ENCODE measurements around the gene KMT2B. TPM values are rescaled to one million over a fixed set of nuclear protein-coding genes. Genes with fewer than 3 reads are reported as not detected.

The KMT2B gene
- total RNA-seq, 1 experiment from 2014 or later: 32.2 TPM

DNA sequence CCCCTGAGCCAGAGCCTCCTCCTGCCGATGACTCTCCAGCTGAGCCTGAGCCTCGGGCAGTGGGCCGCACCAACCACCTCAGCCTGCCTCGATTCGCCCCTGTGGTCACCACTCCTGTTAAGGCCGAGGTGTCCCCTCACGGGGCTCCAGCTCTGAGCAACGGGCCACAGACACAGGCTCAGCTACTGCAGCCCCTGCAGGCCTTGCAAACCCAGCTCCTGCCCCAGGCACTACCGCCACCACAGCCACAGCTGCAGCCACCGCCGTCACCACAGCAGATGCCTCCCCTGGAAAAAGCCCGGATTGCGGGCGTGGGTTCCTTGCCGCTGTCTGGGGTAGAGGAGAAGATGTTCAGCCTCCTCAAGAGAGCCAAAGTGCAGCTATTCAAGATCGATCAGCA, 3.6 kb downstream of the KMT2B start:
- intact Hi-C loops (cut with micrococcal nuclease; ENCODE audit: unreplicated experiment): no loop called here
- H4K20me1 ChIP-seq (ENCODE audit: insufficient read depth): peaks cover 14% of the 10 kb centered on the region
- CTCF ChIA-PET: no interaction called here
- no peak for TF ChIP-seq EZH2 (IDR thresholded peaks at IDR 0.05; ENCODE audit: low read depth)
- TF ChIP-seq, protein P1, sequence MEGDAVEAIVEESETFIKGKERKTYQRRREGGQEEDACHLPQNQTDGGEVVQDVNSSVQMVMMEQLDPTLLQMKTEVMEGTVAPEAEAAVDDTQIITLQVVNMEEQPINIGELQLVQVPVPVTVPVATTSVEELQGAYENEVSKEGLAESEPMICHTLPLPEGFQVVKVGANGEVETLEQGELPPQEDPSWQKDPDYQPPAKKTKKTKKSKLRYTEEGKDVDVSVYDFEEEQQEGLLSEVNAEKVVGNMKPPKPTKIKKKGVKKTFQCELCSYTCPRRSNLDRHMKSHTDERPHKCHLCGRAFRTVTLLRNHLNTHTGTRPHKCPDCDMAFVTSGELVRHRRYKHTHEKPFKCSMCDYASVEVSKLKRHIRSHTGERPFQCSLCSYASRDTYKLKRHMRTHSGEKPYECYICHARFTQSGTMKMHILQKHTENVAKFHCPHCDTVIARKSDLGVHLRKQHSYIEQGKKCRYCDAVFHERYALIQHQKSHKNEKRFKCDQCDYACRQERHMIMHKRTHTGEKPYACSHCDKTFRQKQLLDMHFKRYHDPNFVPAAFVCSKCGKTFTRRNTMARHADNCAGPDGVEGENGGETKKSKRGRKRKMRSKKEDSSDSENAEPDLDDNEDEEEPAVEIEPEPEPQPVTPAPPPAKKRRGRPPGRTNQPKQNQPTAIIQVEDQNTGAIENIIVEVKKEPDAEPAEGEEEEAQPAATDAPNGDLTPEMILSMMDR (conservative IDR thresholded peaks at IDR 0.05): no peak
- BruUV-seq (replicated peaks): no TSS peak
- H2AFZ ChIP-seq: no peak overlapping the region
- H3K9me3 ChIP-seq (ENCODE audit: insufficient read depth, low read depth): no peaks in the 10 kb centered on the region
- no peak overlapping the region for H3K4me2 ChIP-seq
- no peak overlapping the region for H3K4me3 ChIP-seq
- H3K36me3 ChIP-seq (ENCODE audit: low read depth): no peaks in the 10 kb centered on the region
- H3K9me2 ChIP-seq (ENCODE audit: insufficient read depth): no peaks in the 10 kb centered on the region
- POLR2A ChIA-PET (ENCODE audit: unreplicated experiment): no interaction called here
- no peaks in the 10 kb centered on the region for H3K27me3 ChIP-seq (ENCODE audit: insufficient read depth, low read depth)
- H3K79me2 ChIP-seq (ENCODE audit: low read depth): peaks cover 22% of the 10 kb centered on the region
- H3K4me1 ChIP-seq (replicated peaks; ENCODE audit: insufficient read depth): peaks cover 6% of the 10 kb centered on the region
- no peak overlapping the region for H3K27ac ChIP-seq
- DNase-seq: no peak
- peaks cover 5% of the 10 kb centered on the region; the same call in 1 of the 2 replicates for H3F3A ChIP-seq (ENCODE audit: insufficient read depth, low read depth)

DNA sequence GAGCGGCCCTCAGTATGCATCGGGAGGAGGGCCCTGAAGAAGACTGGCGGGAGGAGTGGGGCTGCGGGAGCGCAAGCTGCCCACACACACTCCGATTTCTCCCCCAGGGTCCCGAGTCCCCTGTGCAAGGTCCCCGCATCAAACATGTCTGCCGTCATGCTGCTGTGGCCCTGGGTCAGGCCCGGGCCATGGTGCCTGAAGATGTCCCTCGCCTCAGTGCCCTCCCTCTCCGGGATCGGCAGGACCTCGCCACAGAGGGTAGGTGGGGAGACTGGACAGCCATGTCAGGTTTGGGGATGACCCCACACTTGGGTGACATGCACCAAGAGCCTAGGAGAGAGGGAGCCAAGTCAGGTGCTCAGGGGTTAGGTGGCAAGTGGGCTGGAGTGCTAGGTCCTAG, 4.7 kb downstream of the KMT2B start:
- DNase-seq: no peak
- TF ChIP-seq EZH2 (IDR thresholded peaks at IDR 0.05; ENCODE audit: low read depth): no peak
- TF ChIP-seq, protein P1 (conservative IDR thresholded peaks at IDR 0.05): no peak
- peaks cover 6% of the 10 kb centered on the region for H3K4me1 ChIP-seq (replicated peaks; ENCODE audit: insufficient read depth)
- H3K9me3 ChIP-seq (ENCODE audit: insufficient read depth, low read depth): no peaks in the 10 kb centered on the region
- H4K20me1 ChIP-seq (ENCODE audit: insufficient read depth): peaks cover 14% of the 10 kb centered on the region
- BruUV-seq (replicated peaks): no TSS peak
- H3K4me2 ChIP-seq: no peak overlapping the region
- peaks cover 22% of the 10 kb centered on the region for H3K79me2 ChIP-seq (ENCODE audit: low read depth)
- ChIA-PET POLR2A (ENCODE audit: unreplicated experiment) (no interaction called here), CTCF (no interaction called here)
- intact Hi-C loops (cut with micrococcal nuclease; ENCODE audit: unreplicated experiment): no loop called here
- H3K27me3 ChIP-seq (ENCODE audit: insufficient read depth, low read depth): no peaks in the 10 kb centered on the region
- no peaks in the 10 kb centered on the region for H3K36me3 ChIP-seq (ENCODE audit: low read depth)
- H3F3A ChIP-seq (ENCODE audit: insufficient read depth, low read depth): no peaks in the 10 kb centered on the region
- no peak overlapping the region for H2AFZ ChIP-seq
- H3K27ac ChIP-seq: no peak overlapping the region
- no peak overlapping the region for H3K4me3 ChIP-seq
- no peaks in the 10 kb centered on the region for H3K9me2 ChIP-seq (ENCODE audit: insufficient read depth)

DNA sequence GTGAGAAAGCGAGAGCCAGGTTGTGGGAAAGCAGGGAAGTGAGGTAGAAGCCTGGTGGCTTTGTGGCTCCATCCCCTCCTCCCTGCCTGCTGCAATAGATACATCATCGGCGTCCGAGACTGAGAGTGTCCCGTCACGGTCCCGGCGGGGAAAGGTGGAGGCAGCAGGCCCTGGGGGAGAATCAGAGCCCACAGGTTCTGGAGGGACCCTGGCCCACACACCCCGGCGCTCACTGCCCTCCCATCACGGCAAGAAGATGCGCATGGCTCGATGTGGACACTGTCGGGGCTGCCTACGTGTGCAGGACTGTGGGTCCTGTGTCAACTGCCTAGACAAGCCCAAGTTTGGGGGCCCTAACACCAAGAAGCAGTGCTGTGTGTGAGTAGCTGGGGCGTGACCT, 5.1 kb downstream of the KMT2B start:
- ChIA-PET POLR2A (ENCODE audit: unreplicated experiment) (no interaction called here), CTCF (no interaction called here)
- Histone ChIP-seq H3K4me3 (no peak overlapping the region), H3K4me2 (no peak overlapping the region), H3K27ac (no peak overlapping the region), H3F3A (ENCODE audit: insufficient read depth, low read depth) (no peaks in the 10 kb centered on the region), H2AFZ (no peak overlapping the region), H3K36me3 (ENCODE audit: low read depth) (no peaks in the 10 kb centered on the region), H3K9me2 (ENCODE audit: insufficient read depth) (no peaks in the 10 kb centered on the region), H3K27me3 (ENCODE audit: insufficient read depth, low read depth) (no peaks in the 10 kb centered on the region), H3K79me2 (ENCODE audit: low read depth) (peaks cover 22% of the 10 kb centered on the region), H3K4me1 (replicated peaks; ENCODE audit: insufficient read depth) (peaks cover 6% of the 10 kb centered on the region), H3K9me3 (ENCODE audit: insufficient read depth, low read depth) (no peaks in the 10 kb centered on the region), H4K20me1 (ENCODE audit: insufficient read depth) (peaks cover 14% of the 10 kb centered on the region)
- no peak for DNase-seq
- BruUV-seq (replicated peaks): no TSS peak
- TF ChIP-seq, protein P1 (conservative IDR thresholded peaks at IDR 0.05): no peak
- intact Hi-C loops (cut with micrococcal nuclease; ENCODE audit: unreplicated experiment): no loop called here

Data from PC-9 (cell line).